ENCODE data around the gene CREB3L1. TPM values are rescaled to one million over a fixed set of nuclear protein-coding genes. Genes with fewer than 3 reads are reported as not detected.

CREB3L1 gene
- total RNA-seq, 4 donors from 2014 or later, result 0.27 to 0.69 (median 0.57) TPM

GRCh38 chr11:46242041-46242951, 35.2 kb upstream of the CREB3L1 start:
- peak overlapping the region; percentile 74 to 85 (median 82) for H3K27ac ChIP-seq
- DNase-seq (no peak), ATAC-seq (no peak)
- no peaks in the 10 kb centered on the region for H3K9me3 ChIP-seq
- intact Hi-C loops (cut with DNase I; ENCODE audit: low total_unique reads), result loop anchor here (2.0 kb wide), 1 partner anchor 33 kb away; no protein-coding TSS in a partner anchor
- in situ Hi-C loops (cut with MboI; ENCODE audit: low sequenced_read_pairs in 4 of 4), result loop anchor here (5.0 to 25.0 kb wide), 2 partner anchors 70 to 295 kb away; no protein-coding TSS in a partner anchor
- peaks cover 10 to 27% of the 10 kb centered on the region in 2 donors for H3K4me1 ChIP-seq
- peak overlapping the region in 3 of 4 donors; percentile 58 to 67 (median 66) for H3K4me3 ChIP-seq
- TF ChIP-seq, protein P1, sequence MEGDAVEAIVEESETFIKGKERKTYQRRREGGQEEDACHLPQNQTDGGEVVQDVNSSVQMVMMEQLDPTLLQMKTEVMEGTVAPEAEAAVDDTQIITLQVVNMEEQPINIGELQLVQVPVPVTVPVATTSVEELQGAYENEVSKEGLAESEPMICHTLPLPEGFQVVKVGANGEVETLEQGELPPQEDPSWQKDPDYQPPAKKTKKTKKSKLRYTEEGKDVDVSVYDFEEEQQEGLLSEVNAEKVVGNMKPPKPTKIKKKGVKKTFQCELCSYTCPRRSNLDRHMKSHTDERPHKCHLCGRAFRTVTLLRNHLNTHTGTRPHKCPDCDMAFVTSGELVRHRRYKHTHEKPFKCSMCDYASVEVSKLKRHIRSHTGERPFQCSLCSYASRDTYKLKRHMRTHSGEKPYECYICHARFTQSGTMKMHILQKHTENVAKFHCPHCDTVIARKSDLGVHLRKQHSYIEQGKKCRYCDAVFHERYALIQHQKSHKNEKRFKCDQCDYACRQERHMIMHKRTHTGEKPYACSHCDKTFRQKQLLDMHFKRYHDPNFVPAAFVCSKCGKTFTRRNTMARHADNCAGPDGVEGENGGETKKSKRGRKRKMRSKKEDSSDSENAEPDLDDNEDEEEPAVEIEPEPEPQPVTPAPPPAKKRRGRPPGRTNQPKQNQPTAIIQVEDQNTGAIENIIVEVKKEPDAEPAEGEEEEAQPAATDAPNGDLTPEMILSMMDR (IDR thresholded peaks at IDR 0.05 in 4 of 5, conservative IDR thresholded peaks at IDR 0.05 in 1 of 5), result no peak
- no peak for TF ChIP-seq POLR2A (IDR thresholded peaks at IDR 0.05)
- no peaks in the 10 kb centered on the region for H3K36me3 ChIP-seq
- peaks cover 0 to 5% (median 4%) of the 10 kb centered on the region in 3 donors for H3K27me3 ChIP-seq

GRCh38 chr11:46242952-46243795, 34.3 kb upstream of the CREB3L1 start:
- Histone ChIP-seq H3K36me3 (no peaks in the 10 kb centered on the region), H3K4me1 (peaks cover 10 to 22% of the 10 kb centered on the region in 2 donors), H3K9me3 (no peaks in the 10 kb centered on the region), H3K27ac (peak overlapping the region; percentile 74 to 85 (median 82)), H3K27me3 (no peaks in the 10 kb centered on the region), H3K4me3 (peak overlapping the region; percentile 52 to 67 (median 62))
- ATAC-seq, result peak; percentile 87 to 89
- in situ Hi-C loops (cut with MboI; ENCODE audit: low sequenced_read_pairs in 4 of 4) (loop anchor here (5.0 to 25.0 kb wide), 2 partner anchors 69 to 294 kb away; no protein-coding TSS in a partner anchor), intact Hi-C loops (cut with DNase I; ENCODE audit: low total_unique reads) (loop anchor here (2.0 kb wide), 1 partner anchor 32 kb away; no protein-coding TSS in a partner anchor)
- peak; percentile 80 to 91 for DNase-seq
- TF ChIP-seq POLR2A (IDR thresholded peaks at IDR 0.05), result peak; percentile 46 to 67
- TF ChIP-seq, protein P1 (IDR thresholded peaks at IDR 0.05 in 4 of 5, conservative IDR thresholded peaks at IDR 0.05 in 1 of 5), result no peak

GRCh38 chr11:46243796-46244109, 33.7 kb upstream of the CREB3L1 start:
- H3K9me3 ChIP-seq, result no peaks in the 10 kb centered on the region
- in situ Hi-C loops (cut with MboI; ENCODE audit: low sequenced_read_pairs in 4 of 4), result loop anchor here (5.0 to 25.0 kb wide), 2 partner anchors 69 to 294 kb away; no protein-coding TSS in a partner anchor
- peak overlapping the region; percentile 52 to 67 (median 62) for H3K4me3 ChIP-seq
- ATAC-seq (no peak), DNase-seq (no peak)
- intact Hi-C loops (cut with DNase I; ENCODE audit: low total_unique reads), result loop anchor here (2.0 kb wide), 1 partner anchor 31 kb away; no protein-coding TSS in a partner anchor
- no peaks in the 10 kb centered on the region for H3K36me3 ChIP-seq
- TF ChIP-seq, protein P1 (IDR thresholded peaks at IDR 0.05 in 4 of 5, conservative IDR thresholded peaks at IDR 0.05 in 1 of 5), result no peak
- no peak for TF ChIP-seq POLR2A (IDR thresholded peaks at IDR 0.05)
- H3K27ac ChIP-seq, result peak overlapping the region; percentile 74 to 85 (median 82)
- H3K27me3 ChIP-seq, result no peaks in the 10 kb centered on the region
- H3K4me1 ChIP-seq, result peaks cover 10 to 18% of the 10 kb centered on the region in 2 donors

DNA sequence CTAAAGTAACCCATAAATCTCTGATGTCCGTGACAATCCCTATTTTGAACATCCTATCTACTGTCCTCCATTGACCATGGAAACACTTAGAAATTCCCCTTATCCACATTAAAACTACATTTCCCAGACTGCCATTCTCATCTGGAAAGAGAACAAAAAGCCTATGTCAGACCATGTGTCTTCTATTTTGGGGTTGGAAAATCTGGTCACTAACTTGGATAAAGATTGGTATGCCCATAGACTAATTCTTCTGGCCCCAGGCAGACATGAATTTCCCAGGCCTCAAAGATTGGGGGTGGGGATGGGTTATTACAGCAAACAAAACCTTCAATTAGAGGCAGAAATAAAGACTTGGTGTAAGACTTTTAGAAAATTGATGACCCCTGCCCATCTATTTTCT, 30.9 kb upstream of the CREB3L1 start:
- in situ Hi-C loops (cut with MboI; ENCODE audit: low sequenced_read_pairs in 4 of 4), result loop anchor here in 2 of 4 donors (25.0 kb wide), 1 partner anchor 291 kb away; no protein-coding TSS in a partner anchor
- no peak for ATAC-seq

More for the DNA sequence above, 30.9 kb upstream of the CREB3L1 start:
- intact Hi-C loops (cut with DNase I; ENCODE audit: low total_unique reads), result no loop called here
- Histone ChIP-seq H3K27me3 (no peaks in the 10 kb centered on the region), H3K27ac (peak overlapping the region in 1 of 4 donors; percentile 53), H3K9me3 (no peaks in the 10 kb centered on the region), H3K4me1 (peaks cover 5 to 12% of the 10 kb centered on the region in 2 donors), H3K4me3 (no peak overlapping the region), H3K36me3 (no peaks in the 10 kb centered on the region)
- TF ChIP-seq, protein P1 (IDR thresholded peaks at IDR 0.05 in 4 of 5, conservative IDR thresholded peaks at IDR 0.05 in 1 of 5), result no peak
- no peak for TF ChIP-seq POLR2A (IDR thresholded peaks at IDR 0.05)
- no peak for DNase-seq

Data from gastrocnemius medialis (tissue), 4 donors.